Uterus (tissue), 2 donors: Measurements from ENCODE around the gene GOLPH3L.
"Not testable (repeated sequence)": the region's sequence is repeated elsewhere in the genome, so short reads cannot be mapped to it uniquely, and the experiment has no call there.

Experiments used
- POLR2A ChIP-seq, 2 donors: fragments of 450-650 bp; IDR thresholded peaks; one replicate each; pipeline ENCODE4 v1.6.1; 2016; ENCODE audit warnings: antibody characterized with exemption in 2 of 2, mild to moderate bottlenecking in 1 of 2, moderate library complexity in 1 of 2
- TF ChIP-seq, protein P1 (sequence below), 4 experiments: fragments of 200-600 bp in 2 of 4; fragments of 450-650 bp in 2 of 4; sonication (generic) in 2 of 4; IDR thresholded peaks; one replicate each; pipeline ENCODE4 v1.5.1; 2016 to 2019; ENCODE audit warnings: antibody characterized with exemption in 4 of 4, mild to moderate bottlenecking in 2 of 4, moderate library complexity in 1 of 4

DNA sequence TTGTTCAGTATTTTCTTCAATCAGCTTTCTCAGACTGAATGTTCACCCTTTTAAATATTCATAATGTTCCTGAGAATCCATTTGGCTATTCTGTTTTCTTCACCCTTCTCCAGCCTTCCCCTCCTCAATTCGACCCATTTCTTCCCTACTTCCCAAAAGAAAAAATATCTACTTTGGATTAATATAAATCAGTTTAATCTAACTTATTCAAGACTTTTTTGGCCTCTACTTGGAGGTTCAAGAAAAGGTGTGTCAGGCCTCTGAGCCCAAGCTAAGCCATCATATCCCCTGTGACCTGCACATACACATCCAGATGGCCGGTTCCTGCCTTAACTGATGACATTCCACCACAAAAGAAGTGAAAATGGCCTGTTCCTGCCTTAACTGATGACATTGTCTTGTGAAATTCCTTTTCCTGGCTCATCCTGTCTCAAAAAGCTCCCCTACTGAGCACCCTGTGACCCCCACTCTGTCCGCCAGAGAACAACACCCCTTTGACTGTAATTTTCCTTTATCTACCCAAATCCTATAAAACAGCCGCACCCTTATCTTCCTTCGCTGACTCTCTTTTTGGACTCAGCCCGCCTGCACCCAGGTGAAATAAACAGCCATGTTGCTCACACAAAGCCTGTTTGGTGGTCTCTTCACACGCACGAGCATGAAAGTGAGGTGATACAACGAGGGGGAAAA is 55.7 kb downstream of the GOLPH3L start:
- not testable (repeated sequence) for TF ChIP-seq POLR2A (IDR thresholded peaks at IDR 0.05)
- TF ChIP-seq, protein P1, sequence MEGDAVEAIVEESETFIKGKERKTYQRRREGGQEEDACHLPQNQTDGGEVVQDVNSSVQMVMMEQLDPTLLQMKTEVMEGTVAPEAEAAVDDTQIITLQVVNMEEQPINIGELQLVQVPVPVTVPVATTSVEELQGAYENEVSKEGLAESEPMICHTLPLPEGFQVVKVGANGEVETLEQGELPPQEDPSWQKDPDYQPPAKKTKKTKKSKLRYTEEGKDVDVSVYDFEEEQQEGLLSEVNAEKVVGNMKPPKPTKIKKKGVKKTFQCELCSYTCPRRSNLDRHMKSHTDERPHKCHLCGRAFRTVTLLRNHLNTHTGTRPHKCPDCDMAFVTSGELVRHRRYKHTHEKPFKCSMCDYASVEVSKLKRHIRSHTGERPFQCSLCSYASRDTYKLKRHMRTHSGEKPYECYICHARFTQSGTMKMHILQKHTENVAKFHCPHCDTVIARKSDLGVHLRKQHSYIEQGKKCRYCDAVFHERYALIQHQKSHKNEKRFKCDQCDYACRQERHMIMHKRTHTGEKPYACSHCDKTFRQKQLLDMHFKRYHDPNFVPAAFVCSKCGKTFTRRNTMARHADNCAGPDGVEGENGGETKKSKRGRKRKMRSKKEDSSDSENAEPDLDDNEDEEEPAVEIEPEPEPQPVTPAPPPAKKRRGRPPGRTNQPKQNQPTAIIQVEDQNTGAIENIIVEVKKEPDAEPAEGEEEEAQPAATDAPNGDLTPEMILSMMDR (IDR thresholded peaks at IDR 0.05) = not testable (repeated sequence)
